ENCODE data around the gene ILDR1.

GRCh38 chr3:121989943-121990342 lies 32.1 kb downstream of the ILDR1 start:
- TF ChIP-seq EZH2 (IDR thresholded peaks at IDR 0.05) (no peak), POLR2AphosphoS5 (IDR thresholded peaks at IDR 0.05; ENCODE audit: borderline replicate concordance, low read depth, low read length) (no peak)

Data from SK-N-MC (cell line).